Endodermal cell (in vitro differentiated cells): ENCODE measurements around the gene ELP1. TPM values are rescaled to one million over a fixed set of nuclear protein-coding genes. Genes with fewer than 3 reads are reported as not detected.
"Not testable (repeated sequence)": the region's sequence is repeated elsewhere in the genome, so short reads cannot be mapped to it uniquely, and the experiment has no call there.

Experiments used
- DNase-seq: peaks from one replicate; pipeline ENCODE4 v3.0.0-alpha.2; 2017
- H3K27ac ChIP-seq: 2 replicates; pipeline ENCODE4 v1.5.1; 2013; ENCODE audit warnings: mild to moderate bottlenecking, low read depth, low read length, moderate library complexity
- H3K27me3 ChIP-seq: 2 replicates; pipeline ENCODE4 v1.6.1; 2013; ENCODE audit warnings: mild to moderate bottlenecking, low read length, moderate library complexity; ENCODE audit not compliant: insufficient read depth, control insufficient read depth, poor library complexity, severe bottlenecking
- H3K36me3 ChIP-seq: 2 replicates; pipeline ENCODE4 v1.7.0; 2013; ENCODE audit warnings: mild to moderate bottlenecking, low read length, moderate library complexity; ENCODE audit not compliant: control insufficient read depth, insufficient read depth
- H3K4me1 ChIP-seq: one replicate; pipeline ENCODE4 v1.7.0; 2013; ENCODE audit warnings: low read length; ENCODE audit not compliant: control insufficient read depth, insufficient read depth
- H3K4me3 ChIP-seq: 2 replicates; pipeline ENCODE4 v1.5.1; 2013; ENCODE audit warnings: mild to moderate bottlenecking, low read length, moderate library complexity
- H3K9ac ChIP-seq: 2 replicates; pipeline ENCODE4 v1.6.1; 2013; ENCODE audit warnings: mild to moderate bottlenecking, low read length, moderate library complexity; ENCODE audit not compliant: poor library complexity, severe bottlenecking; ENCODE audit errors: extremely low read depth
- H3K9me3 ChIP-seq: 2 replicates; pipeline ENCODE4 v1.6.1; 2013; ENCODE audit warnings: mild to moderate bottlenecking, low read length, moderate library complexity; ENCODE audit not compliant: control insufficient read depth
- H3K27ac Mint-ChIP-seq: 2 replicates; pipeline ENCODE4 v1.8.0; 2020; ENCODE audit warnings: mixed read lengths
- H3K27me3 Mint-ChIP-seq: 2 replicates; pipeline ENCODE4 v1.8.0; 2021; ENCODE audit warnings: mild to moderate bottlenecking, mixed read lengths; ENCODE audit not compliant: insufficient read depth
- H3K36me3 Mint-ChIP-seq: 2 replicates; pipeline ENCODE4 v1.8.0; 2020; ENCODE audit warnings: low read depth, mixed read lengths
- H3K4me1 Mint-ChIP-seq: 2 replicates; pipeline ENCODE4 v1.8.0; 2020; ENCODE audit warnings: mixed read lengths
- H3K4me3 Mint-ChIP-seq: 2 replicates; pipeline ENCODE4 v1.8.0; 2020; ENCODE audit warnings: mild to moderate bottlenecking, moderate library complexity, mixed read lengths
- H3K9me3 Mint-ChIP-seq: 2 replicates; pipeline ENCODE4 v1.8.0; 2020; ENCODE audit warnings: mild to moderate bottlenecking, mixed read lengths
- WGBS, 2 experiments: methylation state at CpG; one replicate each; pipeline versions ENCODE4 v1.1.5 to v1.1.7; 2013; ENCODE audit warnings: missing lambda C conversion rate in 2 of 2, mixed read lengths in 1 of 2; ENCODE audit not compliant: insufficient coverage in 1 of 2, insufficient read length in 1 of 2; 5-methylcytosine and 5-hydroxymethylcytosine counted together
- total RNA-seq, 2 donors: library from RNA; stranded (reverse); fragmentation: NEBNext Ultra II Directional in 1 of 2; extraction: Animal tissue kit (Norgen Biotek cat#: 25700) in 1 of 2; gene quantifications; 2 replicates in 1 of 2; 3 replicates in 1 of 2; pipeline ENCODE4 v1.2.1, GENCODE V29; 2021
- TF ChIP-seq, protein P1 (sequence below): fragments of 200-600 bp; sonication (generic); conservative IDR thresholded peaks from 2 replicates; pipeline ENCODE4 v1.5.0; 2021; ENCODE audit warnings: antibody characterized with exemption, mild to moderate bottlenecking

The ELP1 gene
- total RNA-seq, 2 donors from 2014 or later, result 32.9 to 37.1 TPM

DNA sequence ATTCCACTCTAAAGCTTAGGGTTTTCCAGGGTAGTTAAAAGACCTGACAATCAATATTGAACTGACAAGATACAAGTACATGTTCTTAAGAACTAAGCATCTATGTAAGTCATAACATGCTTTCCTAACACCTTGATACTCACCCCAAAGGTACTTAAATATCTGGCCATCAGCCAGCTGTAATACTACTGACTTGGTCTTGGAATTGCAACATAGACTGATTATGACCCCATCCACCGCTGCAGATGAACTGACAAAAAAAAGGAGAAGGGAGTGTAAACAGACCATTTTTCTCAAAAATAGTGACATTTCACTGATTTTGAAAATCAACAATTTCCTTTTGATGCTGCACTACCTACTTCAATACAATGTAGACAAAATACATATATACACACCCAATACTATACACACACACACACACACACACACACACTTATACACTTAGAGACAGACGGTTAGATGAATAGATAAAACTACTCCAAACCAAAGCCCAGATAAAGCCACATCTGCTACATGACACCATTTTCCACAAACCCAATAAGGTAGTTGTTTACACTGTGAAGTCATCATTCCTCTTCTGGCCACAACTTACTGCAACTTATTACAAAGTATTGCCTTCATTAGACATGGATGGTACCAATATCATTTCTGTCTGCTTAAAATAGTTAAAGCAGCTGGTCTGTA is 30.4 kb downstream of the ELP1 start:
- Histone ChIP-seq H3K9ac (no peak overlapping the region), H3K27ac (no peak overlapping the region), H3K36me3 (peaks cover 84% of the 10 kb centered on the region), H3K27me3 (no peaks in the 10 kb centered on the region), H3K9me3 (no peaks in the 10 kb centered on the region), H3K4me1 (no peaks in the 10 kb centered on the region), H3K4me3 (no peak overlapping the region)
- H3K36me3 Mint-ChIP-seq, result peaks cover 58% of the 10 kb centered on the region
- WGBS, 2 experiments, result 90 to 98% methylated on average over 2 of the region's 2 CpGs
- no peak for DNase-seq
- no peak overlapping the region for H3K4me3 Mint-ChIP-seq
- TF ChIP-seq, protein P1, sequence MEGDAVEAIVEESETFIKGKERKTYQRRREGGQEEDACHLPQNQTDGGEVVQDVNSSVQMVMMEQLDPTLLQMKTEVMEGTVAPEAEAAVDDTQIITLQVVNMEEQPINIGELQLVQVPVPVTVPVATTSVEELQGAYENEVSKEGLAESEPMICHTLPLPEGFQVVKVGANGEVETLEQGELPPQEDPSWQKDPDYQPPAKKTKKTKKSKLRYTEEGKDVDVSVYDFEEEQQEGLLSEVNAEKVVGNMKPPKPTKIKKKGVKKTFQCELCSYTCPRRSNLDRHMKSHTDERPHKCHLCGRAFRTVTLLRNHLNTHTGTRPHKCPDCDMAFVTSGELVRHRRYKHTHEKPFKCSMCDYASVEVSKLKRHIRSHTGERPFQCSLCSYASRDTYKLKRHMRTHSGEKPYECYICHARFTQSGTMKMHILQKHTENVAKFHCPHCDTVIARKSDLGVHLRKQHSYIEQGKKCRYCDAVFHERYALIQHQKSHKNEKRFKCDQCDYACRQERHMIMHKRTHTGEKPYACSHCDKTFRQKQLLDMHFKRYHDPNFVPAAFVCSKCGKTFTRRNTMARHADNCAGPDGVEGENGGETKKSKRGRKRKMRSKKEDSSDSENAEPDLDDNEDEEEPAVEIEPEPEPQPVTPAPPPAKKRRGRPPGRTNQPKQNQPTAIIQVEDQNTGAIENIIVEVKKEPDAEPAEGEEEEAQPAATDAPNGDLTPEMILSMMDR, result no peak
- no peaks in the 10 kb centered on the region for H3K9me3 Mint-ChIP-seq
- no peaks in the 10 kb centered on the region for H3K4me1 Mint-ChIP-seq
- H3K27ac Mint-ChIP-seq, result no peak overlapping the region
- no peaks in the 10 kb centered on the region for H3K27me3 Mint-ChIP-seq

DNA sequence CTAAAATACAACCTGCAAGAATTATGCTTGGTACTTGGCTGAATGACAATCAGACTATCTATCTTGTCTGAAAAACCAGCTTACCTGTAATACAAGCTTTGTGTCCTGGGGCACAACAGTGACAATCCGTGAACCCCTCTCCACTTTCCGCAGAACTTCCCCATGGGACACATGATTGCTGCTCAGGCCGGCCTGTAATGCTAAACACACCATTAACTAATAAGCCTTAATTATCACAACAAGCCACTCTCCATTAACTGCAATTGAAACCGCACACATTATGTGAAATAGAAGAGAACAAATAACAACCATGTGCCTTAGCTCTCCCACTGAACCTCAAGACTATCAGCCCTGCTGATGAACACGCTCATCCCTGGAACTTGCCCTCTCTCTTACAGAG is 33.7 kb downstream of the ELP1 start:
- Mint-ChIP-seq H3K9me3 (no peaks in the 10 kb centered on the region), H3K4me1 (no peaks in the 10 kb centered on the region), H3K27me3 (no peaks in the 10 kb centered on the region), H3K36me3 (peaks cover 71% of the 10 kb centered on the region), H3K4me3 (no peak overlapping the region), H3K27ac (no peak overlapping the region)
- no peak for DNase-seq
- no peaks in the 10 kb centered on the region for H3K4me1 ChIP-seq
- TF ChIP-seq, protein P1, result no peak
- no peak overlapping the region for H3K27ac ChIP-seq
- no peaks in the 10 kb centered on the region for H3K27me3 ChIP-seq
- peaks cover 87% of the 10 kb centered on the region for H3K36me3 ChIP-seq
- no peak overlapping the region for H3K9ac ChIP-seq
- 95 to 96% methylated on average over 5 of the region's 5 CpGs for WGBS, 2 experiments
- H3K4me3 ChIP-seq, result no peak overlapping the region
- no peaks in the 10 kb centered on the region for H3K9me3 ChIP-seq

DNA sequence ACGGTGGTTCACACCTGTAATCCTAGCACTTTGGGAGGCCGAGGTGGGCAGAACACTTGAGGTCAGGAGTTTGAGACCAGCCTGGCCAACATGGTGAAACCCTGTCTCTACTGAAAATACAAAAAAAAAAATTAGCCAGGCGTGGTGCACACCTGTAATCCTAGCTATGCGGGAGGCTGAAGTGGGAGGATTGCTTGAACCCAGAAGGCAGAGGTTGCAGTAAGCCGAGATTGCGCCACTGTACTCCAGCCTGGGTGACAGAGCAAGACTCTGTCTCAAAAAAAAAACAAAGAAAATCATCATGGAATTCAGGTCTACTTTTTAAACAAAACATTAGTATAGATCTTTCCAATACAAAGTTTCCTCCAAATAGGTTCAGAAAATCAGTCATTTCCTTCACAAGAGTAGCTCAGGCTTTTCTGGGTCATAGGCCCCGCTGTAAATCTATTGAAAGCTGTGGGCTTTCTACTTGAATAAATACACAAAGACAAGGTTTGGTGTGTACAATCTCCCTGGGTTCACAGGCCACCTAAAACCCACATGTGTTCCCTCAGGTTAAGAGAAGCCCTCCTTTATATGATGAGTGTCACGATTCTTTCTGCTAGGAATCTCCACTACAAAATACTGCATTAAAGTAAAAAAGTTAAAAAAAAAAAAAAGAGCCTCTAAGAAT is 34.8 kb downstream of the ELP1 start:
- not testable (repeated sequence) for H3K9me3 ChIP-seq, H3K4me1 ChIP-seq, H3K4me1 Mint-ChIP-seq, DNase-seq, H3K9me3 Mint-ChIP-seq, H3K27me3 ChIP-seq, H3K4me3 ChIP-seq, H3K27me3 Mint-ChIP-seq, H3K27ac Mint-ChIP-seq, H3K4me3 Mint-ChIP-seq, H3K9ac ChIP-seq, H3K27ac ChIP-seq
- 94 to 96% methylated on average over 5 to 7 of the region's 8 CpGs for WGBS, 2 experiments
- H3K36me3 ChIP-seq, result peaks cover 90% of the 10 kb centered on the region
- peaks cover 70% of the 10 kb centered on the region for H3K36me3 Mint-ChIP-seq
